Naive B cell (primary cell): ENCODE results near the gene ERGIC1. TPM values are rescaled to one million over a fixed set of nuclear protein-coding genes. Genes with fewer than 3 reads are reported as not detected.
"Not testable (repeated sequence)": the region's sequence is repeated elsewhere in the genome, so short reads cannot be mapped to it uniquely, and the experiment has no call there.

Experiments used
- ATAC-seq, 2 donors: fragments of 150-1000 bp; cut with Tn5 transposase; 2 replicates each; pipeline ENCODE4 v1.10.0; 2021; ENCODE audit warnings: low read depth in 2 of 2, mild to moderate bottlenecking in 2 of 2, moderate library complexity in 2 of 2
- DNase-seq: peaks from one replicate; pipeline ENCODE4 v3.0.0; 2022
- H3K27ac Mint-ChIP-seq, 6 donors: one replicate each; pipeline ENCODE4 v1.8.0; 2020 to 2022; ENCODE audit warnings: mild to moderate bottlenecking in 6 of 6, mixed read lengths in 6 of 6, moderate library complexity in 5 of 6, inconsistent platforms in 2 of 6
- H3K27me3 Mint-ChIP-seq, 3 donors: one replicate each; pipeline ENCODE4 v1.8.0; 2021 to 2022; ENCODE audit warnings: mixed read lengths in 3 of 3, mild to moderate bottlenecking in 1 of 3
- H3K36me3 Mint-ChIP-seq, 2 donors: one replicate each; pipeline ENCODE4 v1.8.0; 2020 to 2022; ENCODE audit warnings: mixed read lengths in 2 of 2, inconsistent platforms in 1 of 2, mild to moderate bottlenecking in 1 of 2
- H3K4me1 Mint-ChIP-seq, 3 donors: one replicate each; pipeline ENCODE4 v1.8.0; 2020 to 2022; ENCODE audit warnings: mixed read lengths in 3 of 3, inconsistent platforms in 1 of 3, mild to moderate bottlenecking in 1 of 3, moderate library complexity in 1 of 3
- H3K4me3 Mint-ChIP-seq, 8 donors: one replicate each; pipeline ENCODE4 v1.8.0; 2020 to 2022; ENCODE audit warnings: mild to moderate bottlenecking in 8 of 8, mixed read lengths in 8 of 8, moderate library complexity in 8 of 8, inconsistent platforms in 2 of 8
- H3K9me3 Mint-ChIP-seq, 7 donors: one replicate each; pipeline ENCODE4 v1.8.0; 2020 to 2022; ENCODE audit warnings: mixed read lengths in 7 of 7, mild to moderate bottlenecking in 5 of 7, inconsistent platforms in 2 of 7, moderate library complexity in 1 of 7
- polyA plus RNA-seq, 6 donors: library from polyadenylated mRNA; unstranded; fragments of 300-500 nt; fragmentation: Illumina TruSeq; gene quantifications; one replicate each; pipeline ENCODE4 v1.2.3, GENCODE V29; 2021; ENCODE audit warnings: low read depth in 6 of 6

The ERGIC1 gene
- polyA plus RNA-seq, 6 donors from 2014 or later, result 53.2 to 86.1 (median 64.4) TPM

GRCh38 chr5:172849606-172850453, 15.8 kb downstream of the ERGIC1 start:
- Mint-ChIP-seq H3K27me3 (no peaks in the 10 kb centered on the region), H3K9me3 (no peaks in the 10 kb centered on the region), H3K4me3 (peak overlapping the region; percentile 37 to 92 (median 86)), H3K36me3 (no peaks in the 10 kb centered on the region), H3K27ac (peak overlapping the region; percentile 97 to 100 (median 99)), H3K4me1 (peaks cover 58 to 91% (median 87%) of the 10 kb centered on the region in 3 donors)
- ATAC-seq, result peak; percentile 79 to 80
- peak; percentile 90 for DNase-seq

GRCh38 chr5:172850454-172850797, 16.4 kb downstream of the ERGIC1 start:
- DNase-seq, result no peak
- Mint-ChIP-seq H3K36me3 (no peaks in the 10 kb centered on the region), H3K4me1 (peaks cover 61 to 90% (median 87%) of the 10 kb centered on the region in 3 donors), H3K9me3 (no peaks in the 10 kb centered on the region), H3K4me3 (peak overlapping the region; percentile 31 to 85 (median 73)), H3K27me3 (no peaks in the 10 kb centered on the region), H3K27ac (peak overlapping the region; percentile 97 to 100 (median 98))
- ATAC-seq, result no peak

- DNase-seq, H3K9me3 Mint-ChIP-seq, ATAC-seq, H3K36me3 Mint-ChIP-seq, H3K27me3 Mint-ChIP-seq: not testable (repeated sequence)
- Mint-ChIP-seq H3K27ac (peak overlapping the region; percentile 96 to 99 (median 98)), H3K4me3 (peak overlapping the region in 4 of 8 donors; percentile 21 to 76 (median 51)), H3K4me1 (peaks cover 59 to 89% (median 86%) of the 10 kb centered on the region in 3 donors)
Measured at GRCh38 chr5:172851254-172851653, 17.2 kb downstream of the ERGIC1 start.

- no peaks in the 10 kb centered on the region for H3K27me3 Mint-ChIP-seq
- H3K9me3 Mint-ChIP-seq, result no peaks in the 10 kb centered on the region
- peaks cover 61 to 85% (median 82%) of the 10 kb centered on the region in 3 donors for H3K4me1 Mint-ChIP-seq
- ATAC-seq (no peak), DNase-seq (no peak)
- peaks cover 0 to 9% of the 10 kb centered on the region in 2 donors for H3K36me3 Mint-ChIP-seq
- peak overlapping the region; percentile 93 to 99 (median 98) for H3K27ac Mint-ChIP-seq
- peak overlapping the region in 3 of 8 donors; percentile 28 to 78 (median 29) for H3K4me3 Mint-ChIP-seq
Measured at GRCh38 chr5:172852490-172853354, 18.7 kb downstream of the ERGIC1 start.

- H3K4me1 Mint-ChIP-seq, result peaks cover 58 to 81% (median 80%) of the 10 kb centered on the region in 3 donors
- H3K27me3 Mint-ChIP-seq, result no peaks in the 10 kb centered on the region
- H3K9me3 Mint-ChIP-seq, result no peaks in the 10 kb centered on the region
- no peak for DNase-seq
- peaks cover 0 to 13% of the 10 kb centered on the region in 2 donors for H3K36me3 Mint-ChIP-seq
- ATAC-seq, result no peak
- H3K27ac Mint-ChIP-seq, result peak overlapping the region; percentile 42 to 99 (median 90)
- no peak overlapping the region for H3K4me3 Mint-ChIP-seq
Measured at GRCh38 chr5:172853355-172853975, 19.4 kb downstream of the ERGIC1 start.

- Mint-ChIP-seq H3K36me3 (peaks cover 0 to 13% of the 10 kb centered on the region in 2 donors), H3K4me3 (no peak overlapping the region), H3K27ac (peak overlapping the region in 5 of 6 donors; percentile 37 to 98 (median 85)), H3K4me1 (peaks cover 52 to 77% (median 76%) of the 10 kb centered on the region in 3 donors), H3K27me3 (no peaks in the 10 kb centered on the region), H3K9me3 (no peaks in the 10 kb centered on the region)
- DNase-seq, result no peak
- ATAC-seq, result no peak
Measured at GRCh38 chr5:172854451-172854871, 20.4 kb downstream of the ERGIC1 start.

GRCh38 chr5:172854971-172855370, 20.9 kb downstream of the ERGIC1 start:
- Mint-ChIP-seq H3K27me3 (no peaks in the 10 kb centered on the region), H3K9me3 (no peaks in the 10 kb centered on the region), H3K27ac (peak overlapping the region; percentile 37 to 98 (median 84)), H3K36me3 (peaks cover 0 to 13% of the 10 kb centered on the region in 2 donors), H3K4me1 (peaks cover 49 to 76% (median 75%) of the 10 kb centered on the region in 3 donors), H3K4me3 (no peak overlapping the region)
- no peak for ATAC-seq
- no peak for DNase-seq

- peaks cover 49 to 78% (median 75%) of the 10 kb centered on the region in 3 donors for H3K4me1 Mint-ChIP-seq
- H3K27ac Mint-ChIP-seq, result peak overlapping the region in 5 of 6 donors; percentile 80 to 98 (median 89)
- no peak for ATAC-seq
- H3K36me3 Mint-ChIP-seq, result peaks cover 0 to 13% of the 10 kb centered on the region in 2 donors
- no peak for DNase-seq
- H3K27me3 Mint-ChIP-seq, result no peaks in the 10 kb centered on the region
- H3K4me3 Mint-ChIP-seq, result no peak overlapping the region
- H3K9me3 Mint-ChIP-seq, result no peaks in the 10 kb centered on the region
Measured at GRCh38 chr5:172855597-172856292, 21.7 kb downstream of the ERGIC1 start.

GRCh38 chr5:172856336-172856735, 22.3 kb downstream of the ERGIC1 start:
- ATAC-seq (no peak), DNase-seq (no peak)
- Mint-ChIP-seq H3K36me3 (peaks cover 0 to 15% of the 10 kb centered on the region in 2 donors), H3K4me1 (peaks cover 53 to 78% (median 76%) of the 10 kb centered on the region in 3 donors), H3K27me3 (no peaks in the 10 kb centered on the region), H3K9me3 (no peaks in the 10 kb centered on the region), H3K27ac (peak overlapping the region in 4 of 6 donors; percentile 10 to 98 (median 88)), H3K4me3 (no peak overlapping the region)

- H3K27me3 Mint-ChIP-seq, result no peaks in the 10 kb centered on the region
- H3K36me3 Mint-ChIP-seq, result peaks cover 0 to 18% of the 10 kb centered on the region in 2 donors
- H3K4me1 Mint-ChIP-seq, result peaks cover 53 to 77% (median 74%) of the 10 kb centered on the region in 3 donors
- no peak for ATAC-seq
- no peak overlapping the region for H3K4me3 Mint-ChIP-seq
- peak overlapping the region in 5 of 6 donors; percentile 3 to 93 (median 71) for H3K27ac Mint-ChIP-seq
- no peak for DNase-seq
- no peaks in the 10 kb centered on the region for H3K9me3 Mint-ChIP-seq
Measured at GRCh38 chr5:172857982-172858381, 23.9 kb downstream of the ERGIC1 start.

- Mint-ChIP-seq H3K27me3 (no peaks in the 10 kb centered on the region), H3K4me1 (peaks cover 53 to 80% (median 76%) of the 10 kb centered on the region in 3 donors), H3K36me3 (peaks cover 0 to 18% of the 10 kb centered on the region in 2 donors), H3K4me3 (no peak overlapping the region), H3K9me3 (no peaks in the 10 kb centered on the region), H3K27ac (peak overlapping the region in 5 of 6 donors; percentile 33 to 94 (median 64))
- ATAC-seq, result no peak
- DNase-seq, result no peak
Measured at GRCh38 chr5:172858511-172858989, 24.5 kb downstream of the ERGIC1 start.
